K562 (cell line): ENCODE measurements around the gene MED15. TPM values are rescaled to one million over a fixed set of nuclear protein-coding genes. Genes with fewer than 3 reads are reported as not detected.

Source experiments
- BCLAF1 ChIP-seq, 2 experiments: fragments of 450-650 bp in 1 of 2; IDR thresholded peaks; 2 replicates each; pipeline ENCODE4 v1.6.1; 2011 to 2017; ENCODE audit warnings: low read depth in 2 of 2, antibody characterized with exemption in 1 of 2, borderline replicate concordance in 1 of 2, low read length in 1 of 2, mild to moderate bottlenecking in 1 of 2, mixed read lengths in 1 of 2; ENCODE audit not compliant: control insufficient read depth in 1 of 2
- ELF2 ChIP-seq: fragments of 250-450 bp; sonication (Bioruptor Pico); IDR thresholded peaks from 2 replicates; pipeline ENCODE4 v1.5.0; 2021; ENCODE audit warnings: mild to moderate bottlenecking
- HINFP ChIP-seq: fragments of 450-650 bp; conservative IDR thresholded peaks from 2 replicates; pipeline ENCODE4 v1.6.1; 2016; ENCODE audit warnings: missing genetic modification characterization, low read depth, mild to moderate bottlenecking, control low read depth, missing compliant biosample characterization
- NCOA2 ChIP-seq, 2 experiments: fragments of 450-650 bp; IDR thresholded peaks; 2 replicates each; pipeline ENCODE4 v1.6.1; 2018; ENCODE audit warnings: mild to moderate bottlenecking in 2 of 2, moderate library complexity in 1 of 2; ENCODE audit not compliant: partially characterized antibody in 2 of 2
- TBP ChIP-seq: optimal IDR thresholded peaks from 2 replicates; pipeline ENCODE3; 2011; ENCODE audit warnings: low read depth, low read length, improper control_type of control experiment
- ZBTB17 ChIP-seq: fragments of 450-650 bp; formaldehyde crosslinking; IDR thresholded peaks from 2 replicates; pipeline ENCODE4 v1.4.0; 2020; ENCODE audit warnings: mild to moderate bottlenecking
- ZNF431 ChIP-seq: sonication (generic); formaldehyde crosslinking; IDR thresholded peaks from 2 replicates; pipeline ENCODE4 v1.8.0; 2022; ENCODE audit warnings: mild to moderate bottlenecking, missing genetic modification reagents
- polyA plus RNA-seq, 8 experiments: library from polyadenylated mRNA; depleted of rRNA in 4 of 8; stranded (reverse) in 5 of 8; unstranded in 3 of 8; fragments of >200 nt; fragmentation: Nextera tagmentation in 2 of 8; fragmentation: Illumina TruSeq in 1 of 8; extraction: Ambion mirVana in 2 of 8; extraction: Trizol in 1 of 8; gene quantifications; 2 replicates each; pipeline versions ENCODE4 v1.2.1 to v1.2.3, GENCODE V29; 2011 to 2014; ENCODE audit warnings: inconsistent platforms in 1 of 8, missing spikeins in 1 of 8
- total RNA-seq, 7 experiments: library from RNA; depleted of rRNA in 6 of 7; stranded (reverse); fragments of >200 nt in 6 of 7; fragmentation: Illumina TruSeq in 2 of 7; extraction: Trizol in 2 of 7; gene quantifications; 2 replicates each; pipeline versions ENCODE4 v1.2.1 to v1.2.3, GENCODE V29; 2011 to 2021; ENCODE audit warnings: low replicate concordance in 1 of 7
- TF ChIP-seq, protein P1 (sequence below), 2 experiments: fragments of 450-650 bp; IDR thresholded peaks; 2 replicates each; pipeline ENCODE4 v1.6.1; 2016; ENCODE audit warnings: mild to moderate bottlenecking in 2 of 2, borderline replicate concordance in 1 of 2, low read depth in 1 of 2, moderate library complexity in 1 of 2

Gene MED15
- total and polyA plus RNA-seq, 9 of the 15 experiments (the other 6 are each of a cell fraction or from before 2014, with no cell fraction given), result 4.0 to 271 (median 60.1) TPM

DNA sequence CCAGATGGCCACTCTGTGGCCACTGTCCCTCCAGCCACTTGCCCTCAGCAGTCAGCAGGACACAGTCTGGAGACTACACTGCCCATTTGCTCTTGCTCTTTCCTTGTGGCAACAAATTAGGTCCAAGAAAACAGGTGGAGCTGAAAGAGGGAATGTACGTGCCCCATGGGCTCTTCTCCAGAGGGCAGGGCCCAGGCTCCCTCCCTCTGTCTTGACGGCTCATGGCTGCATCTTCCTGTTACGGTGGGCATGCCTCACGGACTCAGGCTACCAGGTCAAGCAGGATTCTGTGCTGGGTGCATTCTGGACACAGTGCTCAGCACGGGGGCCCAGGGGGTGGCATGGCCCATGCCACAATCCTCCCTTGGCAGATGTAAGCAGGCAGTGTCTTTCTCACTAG, 71.3 kb downstream of the MED15 start (continued):
- TF ChIP-seq, protein P1, sequence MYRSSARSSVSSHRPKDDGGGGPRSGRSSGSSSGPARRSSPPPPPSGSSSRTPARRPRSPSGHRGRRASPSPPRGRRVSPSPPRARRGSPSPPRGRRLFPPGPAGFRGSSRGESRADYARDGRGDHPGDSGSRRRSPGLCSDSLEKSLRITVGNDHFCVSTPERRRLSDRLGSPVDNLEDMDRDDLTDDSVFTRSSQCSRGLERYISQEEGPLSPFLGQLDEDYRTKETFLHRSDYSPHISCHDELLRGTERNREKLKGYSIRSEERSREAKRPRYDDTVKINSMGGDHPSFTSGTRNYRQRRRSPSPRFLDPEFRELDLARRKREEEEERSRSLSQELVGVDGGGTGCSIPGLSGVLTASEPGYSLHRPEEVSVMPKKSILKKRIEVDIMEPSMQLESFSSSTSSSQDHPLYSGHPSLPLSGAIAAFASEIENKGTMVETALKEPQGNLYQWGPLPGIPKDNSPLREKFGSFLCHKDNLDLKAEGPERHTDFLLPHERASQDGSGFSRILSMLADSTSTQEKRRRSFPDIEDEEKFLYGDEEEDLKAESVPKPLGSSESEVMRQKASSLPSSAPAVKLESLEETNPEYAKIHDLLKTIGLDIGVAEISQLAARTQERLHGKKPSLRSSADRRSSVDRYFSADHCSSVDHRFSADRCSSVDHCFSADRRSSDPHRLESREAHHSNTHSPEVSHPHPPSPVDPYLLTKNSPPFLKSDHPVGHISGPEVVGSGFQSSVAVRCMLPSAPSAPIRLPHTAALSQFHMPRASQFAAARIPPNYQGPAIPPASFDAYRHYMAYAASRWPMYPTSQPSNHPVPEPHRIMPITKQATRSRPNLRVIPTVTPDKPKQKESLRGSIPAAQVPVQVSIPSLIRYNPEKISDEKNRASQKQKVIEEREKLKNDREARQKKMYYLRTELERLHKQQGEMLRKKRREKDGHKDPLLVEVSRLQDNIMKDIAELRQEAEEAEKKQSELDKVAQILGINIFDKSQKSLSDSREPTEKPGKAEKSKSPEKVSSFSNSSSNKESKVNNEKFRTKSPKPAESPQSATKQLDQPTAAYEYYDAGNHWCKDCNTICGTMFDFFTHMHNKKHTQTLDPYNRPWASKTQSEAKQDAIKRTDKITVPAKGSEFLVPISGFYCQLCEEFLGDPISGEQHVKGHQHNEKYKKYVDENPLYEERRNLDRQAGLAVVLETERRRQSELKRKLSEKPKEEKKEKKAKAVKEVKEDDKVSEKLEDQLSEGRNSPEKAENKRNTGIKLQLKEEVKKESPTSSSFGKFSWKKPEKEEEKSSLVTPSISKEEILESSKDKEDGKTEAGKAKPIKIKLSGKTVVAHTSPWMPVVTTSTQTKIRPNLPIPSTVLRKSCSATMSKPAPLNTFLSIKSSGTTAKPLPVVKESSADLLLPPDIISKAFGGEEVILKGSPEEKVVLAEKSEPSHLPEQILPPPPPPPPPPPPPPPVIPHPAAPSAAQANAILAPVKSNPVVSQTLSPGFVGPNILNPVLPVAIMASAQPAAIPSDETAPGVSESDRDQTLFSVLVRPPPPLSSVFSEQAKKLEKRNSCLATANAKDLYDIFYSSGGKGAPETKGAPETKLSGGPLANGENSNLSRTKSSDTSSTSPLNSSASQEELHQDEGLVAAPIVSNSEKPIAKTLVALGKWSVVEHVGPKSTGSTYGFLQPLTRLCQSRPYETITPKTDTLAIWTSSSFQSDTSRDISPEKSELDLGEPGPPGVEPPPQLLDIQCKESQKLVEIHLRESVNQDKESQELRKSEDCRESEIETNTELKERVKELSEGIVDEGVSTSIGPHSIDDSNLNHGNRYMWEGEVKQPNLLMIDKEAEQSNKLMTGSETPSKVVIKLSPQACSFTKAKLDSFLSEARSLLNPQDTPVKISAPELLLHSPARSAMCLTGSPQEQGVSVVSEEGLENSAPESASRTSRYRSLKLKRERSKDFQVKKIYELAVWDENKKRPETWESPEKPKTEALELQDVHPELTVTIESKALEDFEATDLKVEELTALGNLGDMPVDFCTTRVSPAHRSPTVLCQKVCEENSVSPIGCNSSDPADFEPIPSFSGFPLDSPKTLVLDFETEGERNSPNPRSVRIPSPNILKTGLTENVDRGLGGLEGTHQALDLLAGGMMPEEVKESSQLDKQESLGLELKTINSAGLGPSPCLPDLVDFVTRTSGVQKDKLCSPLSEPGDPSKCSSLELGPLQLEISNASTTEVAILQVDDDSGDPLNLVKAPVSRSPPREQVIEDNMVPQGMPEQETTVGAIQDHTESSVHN (IDR thresholded peaks at IDR 0.05; ENCODE audit: borderline replicate concordance in 1 of 2, low read depth in 1 of 2), result no peak
- TF ChIP-seq TBP (no peak), BCLAF1 (IDR thresholded peaks at IDR 0.05; ENCODE audit: borderline replicate concordance in 1 of 2, control insufficient read depth in 1 of 2, low read depth in 2 of 2, low read length in 1 of 2) (no peak), ZNF431 (CRISPR knock-in tag) (no peak), HINFP (tag) (no peak), ELF2 (CRISPR knock-in tag) (peak; percentile 53; the same call in 1 of the 2 replicates), ZBTB17 (CRISPR knock-in tag) (no peak), NCOA2 (IDR thresholded peaks at IDR 0.05; ENCODE audit: partially characterized antibody in 2 of 2) (no peak)
